ENCODE results near the gene GSPT1. TPM values are rescaled to one million over a fixed set of nuclear protein-coding genes. Genes with fewer than 3 reads are reported as not detected.
A peak's percentile ranks its signal among the peaks of the same experiment; 100 is the strongest.
"Not testable (repeated sequence)": the region's sequence is repeated elsewhere in the genome, so short reads cannot be mapped to it uniquely, and the experiment has no call there.

Gene GSPT1
- total RNA-seq (10 to 100 TPM; 41.7 to 65.4 (median 55.3) TPM), polyA plus RNA-seq (10 to 100 TPM; 11.0 to 25.0 TPM)

DNA sequence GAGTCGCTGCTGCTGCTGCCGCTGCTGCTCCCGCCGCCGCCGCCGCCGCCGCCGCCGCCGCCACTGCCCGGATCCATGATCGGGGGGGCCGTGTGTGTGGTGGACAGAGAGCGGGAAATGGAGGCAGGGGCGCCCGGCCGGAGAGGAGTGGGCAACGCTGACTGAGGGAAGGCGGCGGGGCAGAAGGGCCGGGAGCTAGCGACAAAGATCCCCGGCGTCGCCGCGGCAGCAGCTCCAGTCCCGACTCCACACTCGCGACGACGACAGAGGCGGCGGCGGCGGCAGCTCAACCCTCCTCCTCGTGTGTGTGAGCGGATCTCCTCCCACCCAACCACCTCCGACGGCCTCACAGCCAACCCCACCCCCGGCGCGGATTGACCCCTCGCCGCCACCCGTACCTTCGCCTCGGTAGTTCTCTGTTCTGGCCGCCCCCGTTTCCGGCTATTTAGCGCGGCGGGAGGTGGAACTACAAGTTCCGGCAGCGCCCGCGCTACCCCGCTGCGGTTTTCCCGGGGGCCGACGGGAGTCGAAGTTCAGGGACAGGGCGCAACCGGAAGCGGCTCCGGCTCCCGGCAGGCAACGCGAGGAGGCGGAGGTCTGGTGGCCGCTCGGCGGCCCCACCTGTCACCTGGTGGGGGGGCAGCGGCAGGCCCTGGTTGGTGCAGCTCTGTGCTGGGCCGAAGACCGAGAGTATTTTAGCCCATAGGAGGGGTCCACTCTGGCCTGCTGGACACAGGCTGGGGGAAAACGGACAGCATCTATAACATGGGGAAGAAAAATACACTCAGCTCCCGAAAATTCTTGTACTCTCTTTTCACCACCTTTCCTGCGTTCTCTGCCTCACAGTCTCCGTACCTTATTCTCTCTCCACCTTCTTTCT lies at the start of gene GSPT1:
Gene GSPT1, minus strand, starts transcription at position 313 of the 880 bp plus-strand sequence. Its CDS starts 236 bp downstream, at position 77.
- intact Hi-C loops (cut with DNase I): no loop called here
- FAIRE-seq: peak; percentile 81
- peak within 1 kb of the TSS; percentile 83 to 93 (median 89) for H3K27ac ChIP-seq
- TF ChIP-seq, protein P1, sequence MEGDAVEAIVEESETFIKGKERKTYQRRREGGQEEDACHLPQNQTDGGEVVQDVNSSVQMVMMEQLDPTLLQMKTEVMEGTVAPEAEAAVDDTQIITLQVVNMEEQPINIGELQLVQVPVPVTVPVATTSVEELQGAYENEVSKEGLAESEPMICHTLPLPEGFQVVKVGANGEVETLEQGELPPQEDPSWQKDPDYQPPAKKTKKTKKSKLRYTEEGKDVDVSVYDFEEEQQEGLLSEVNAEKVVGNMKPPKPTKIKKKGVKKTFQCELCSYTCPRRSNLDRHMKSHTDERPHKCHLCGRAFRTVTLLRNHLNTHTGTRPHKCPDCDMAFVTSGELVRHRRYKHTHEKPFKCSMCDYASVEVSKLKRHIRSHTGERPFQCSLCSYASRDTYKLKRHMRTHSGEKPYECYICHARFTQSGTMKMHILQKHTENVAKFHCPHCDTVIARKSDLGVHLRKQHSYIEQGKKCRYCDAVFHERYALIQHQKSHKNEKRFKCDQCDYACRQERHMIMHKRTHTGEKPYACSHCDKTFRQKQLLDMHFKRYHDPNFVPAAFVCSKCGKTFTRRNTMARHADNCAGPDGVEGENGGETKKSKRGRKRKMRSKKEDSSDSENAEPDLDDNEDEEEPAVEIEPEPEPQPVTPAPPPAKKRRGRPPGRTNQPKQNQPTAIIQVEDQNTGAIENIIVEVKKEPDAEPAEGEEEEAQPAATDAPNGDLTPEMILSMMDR (IDR thresholded peaks at IDR 0.05): no peak
- peak; percentile 98 to 99 (median 99) for DNase-seq
- H3K36me3 ChIP-seq: no peaks in the 10 kb centered on the region
- peak within 1 kb of the TSS; percentile 71 to 97 (median 89) for H3K4me3 ChIP-seq
- WGBS, 2 donors: 1% methylated on average over 59 to 84 of the region's 84 CpGs
- peak; percentile 92 to 95 (median 94) for ATAC-seq
- no peaks in the 10 kb centered on the region for H3K9me3 ChIP-seq
- H3K4me1 ChIP-seq: peaks cover 6 to 24% (median 15%) of the 10 kb centered on the region in 3 donors
- no peaks in the 10 kb centered on the region for H3K27me3 ChIP-seq

DNA sequence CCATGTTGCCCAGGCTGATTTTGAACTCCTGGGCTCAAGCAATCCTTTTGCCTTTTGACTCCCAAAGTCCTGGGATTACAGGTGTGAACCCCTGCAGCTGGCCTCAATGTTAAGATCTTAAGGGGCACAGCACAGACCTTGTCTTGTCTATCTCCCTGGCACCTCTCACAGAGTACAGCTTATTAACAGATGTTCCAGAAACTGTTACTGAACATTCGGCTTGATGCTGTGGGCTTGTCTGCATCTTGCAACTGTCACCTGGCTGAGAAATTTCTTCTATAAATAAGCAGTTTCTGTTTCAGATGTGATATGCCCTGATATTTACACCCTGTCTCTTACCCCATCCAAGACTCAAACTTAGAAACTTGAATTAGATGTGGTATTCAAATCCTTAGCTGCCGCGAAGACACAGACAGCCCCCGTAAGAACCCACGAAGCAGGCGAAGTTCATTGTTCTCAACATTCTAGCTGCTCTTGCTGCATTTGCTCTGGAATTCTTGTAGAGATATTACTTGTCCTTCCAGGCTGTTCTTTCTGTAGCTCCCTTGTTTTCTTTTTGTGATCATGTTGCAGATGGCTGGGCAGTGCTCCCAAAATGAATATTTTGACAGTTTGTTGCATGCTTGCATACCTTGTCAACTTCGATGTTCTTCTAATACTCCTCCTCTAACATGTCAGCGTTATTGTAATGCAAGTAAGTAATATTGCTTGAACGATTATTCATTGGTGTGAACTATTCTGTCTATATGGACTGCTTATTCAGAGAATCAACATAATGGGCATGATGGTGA lies 49.2 kb upstream of the GSPT1 start, which contains the start of gene TNFRSF17:
Gene TNFRSF17, plus strand, starts transcription at position 450 of the 791 bp plus-strand sequence. Its CDS starts 115 bp downstream, at position 565.
- Histone ChIP-seq H3K27ac (no peak within 1 kb of the TSS), H3K9me3 (no peaks in the 10 kb centered on the region)
- FAIRE-seq: no peak

DNA sequence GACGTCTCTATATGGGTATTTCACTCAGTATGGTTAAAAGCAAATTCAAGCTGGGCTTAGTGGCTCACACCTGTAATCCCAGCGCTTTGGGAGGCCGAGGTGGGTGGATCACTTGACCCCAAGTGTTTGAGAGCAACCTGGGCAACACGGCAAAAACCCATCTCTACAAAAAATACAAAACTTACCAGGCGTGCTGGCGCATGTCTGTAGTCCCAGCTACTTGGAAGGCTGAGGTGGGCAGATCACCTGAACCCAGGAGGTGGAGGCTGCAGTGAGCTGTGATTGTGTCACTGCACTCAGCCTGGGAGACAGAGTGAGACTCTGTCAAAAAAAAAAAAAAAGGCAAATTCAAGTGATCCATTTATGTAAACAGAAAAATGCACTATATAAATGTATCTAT lies 48.0 kb upstream of the GSPT1 start:
- TF ChIP-seq, protein P1 (IDR thresholded peaks at IDR 0.05): no peak
- H3K4me1 ChIP-seq: no peaks in the 10 kb centered on the region
- no peaks in the 10 kb centered on the region for H3K27me3 ChIP-seq
- intact Hi-C loops (cut with DNase I): no loop called here
- no peak for DNase-seq
- no peaks in the 10 kb centered on the region for H3K9me3 ChIP-seq
- no peaks in the 10 kb centered on the region for H3K36me3 ChIP-seq
- no peak overlapping the region for H3K27ac ChIP-seq
- FAIRE-seq: no peak
- ATAC-seq: no peak
- 80 to 88% methylated on average over 6 of the region's 6 CpGs for WGBS, 2 donors
- no peak overlapping the region for H3K4me3 ChIP-seq

More for the DNA sequence above, 49.2 kb upstream of the GSPT1 start, which contains the start of gene TNFRSF17:
- H3K4me1 ChIP-seq: no peaks in the 10 kb centered on the region
- ATAC-seq: no peak
- WGBS, 2 donors: 66 to 76% methylated on average over 9 of the region's 9 CpGs
- H3K36me3 ChIP-seq: no peaks in the 10 kb centered on the region
- no peak for DNase-seq
- intact Hi-C loops (cut with DNase I): no loop called here
- no peaks in the 10 kb centered on the region for H3K27me3 ChIP-seq
- no peak within 1 kb of the TSS for H3K4me3 ChIP-seq
- TF ChIP-seq, protein P1 (IDR thresholded peaks at IDR 0.05): no peak

DNA sequence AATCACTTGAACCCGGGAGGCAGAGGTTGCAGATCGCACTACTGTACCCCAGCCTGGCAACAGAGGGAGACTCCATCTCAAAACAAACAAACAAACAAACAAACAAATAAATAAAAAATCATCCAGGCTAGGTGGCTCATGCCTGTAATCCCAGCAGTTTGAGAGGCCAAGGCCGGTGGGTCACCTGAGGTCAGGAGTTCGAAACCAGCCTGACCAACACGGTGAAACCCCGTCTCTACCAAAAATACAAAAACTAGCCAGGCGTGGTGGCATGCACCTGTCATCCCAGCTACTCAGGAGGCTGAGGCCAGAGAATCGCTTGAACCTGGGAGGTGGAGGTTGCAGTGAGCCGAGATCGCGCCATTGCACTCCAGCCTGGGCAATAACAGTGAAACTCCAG lies 47.2 kb upstream of the GSPT1 start:
- ATAC-seq; intact Hi-C loops (cut with DNase I); DNase-seq; H3K36me3 ChIP-seq; H3K27ac ChIP-seq; FAIRE-seq; H3K4me3 ChIP-seq; H3K27me3 ChIP-seq; H3K4me1 ChIP-seq; H3K9me3 ChIP-seq: not testable (repeated sequence)
- 93 to 96% methylated on average over 11 of the region's 11 CpGs for WGBS, 2 donors

DNA sequence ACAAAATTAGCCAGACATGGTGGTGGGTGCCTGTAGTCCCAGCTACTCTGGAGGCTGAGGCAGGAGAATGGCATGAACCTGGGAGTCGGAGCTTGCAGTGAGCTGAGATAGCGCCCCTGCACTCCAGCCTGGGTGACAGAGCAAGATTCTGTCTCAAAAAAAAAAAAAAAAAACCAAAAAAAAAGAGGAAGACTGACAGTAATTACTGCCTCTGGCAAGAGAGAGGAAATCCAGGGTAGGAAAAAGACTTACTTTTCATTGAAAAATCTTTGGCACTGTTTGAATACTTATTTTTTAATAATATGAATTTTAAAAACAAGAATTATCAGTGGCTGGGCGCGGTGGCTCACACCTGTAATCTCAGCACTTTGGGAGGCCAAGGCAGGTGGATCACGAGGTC lies 46.7 kb upstream of the GSPT1 start:
- intact Hi-C loops (cut with DNase I); H3K4me3 ChIP-seq; H3K27me3 ChIP-seq; ATAC-seq; DNase-seq; FAIRE-seq; H3K4me1 ChIP-seq; H3K9me3 ChIP-seq; H3K36me3 ChIP-seq; H3K27ac ChIP-seq: not testable (repeated sequence)
- WGBS, 2 donors: 85 to 87% methylated on average over 5 of the region's 5 CpGs

All from pancreas (tissue), 10 donors.